HepG2 (cell line): ENCODE results near the gene PPP2R5B. TPM values are rescaled to one million over a fixed set of nuclear protein-coding genes. Genes with fewer than 3 reads are reported as not detected.

ENCODE experiments used
- AGO2 ChIP-seq: fragments of 200-400 bp; formaldehyde crosslinking; optimal IDR thresholded peaks from 2 replicates; pipeline ENCODE3; 2017; ENCODE audit warnings: mild to moderate bottlenecking, low read depth, low read length, moderate library complexity
- ARHGAP35 ChIP-seq: sonication (generic); formaldehyde crosslinking; IDR thresholded peaks from 2 replicates; pipeline ENCODE4 v1.9.0; 2022; ENCODE audit warnings: mild to moderate bottlenecking, inconsistent platforms, moderate library complexity, missing genetic modification reagents, borderline replicate concordance
- ARID5B ChIP-seq: IDR thresholded peaks from 2 replicates; pipeline ENCODE4 v1.4.0; 2020; ENCODE audit warnings: mild to moderate bottlenecking, missing genetic modification reagents
- DPF2 ChIP-seq: sonication (generic); formaldehyde crosslinking; IDR thresholded peaks from 2 replicates; pipeline ENCODE4 v1.4.0; 2020; ENCODE audit warnings: mild to moderate bottlenecking, low read depth, missing genetic modification reagents, borderline replicate concordance
- ELK4 ChIP-seq: sonication (generic); formaldehyde crosslinking; IDR thresholded peaks from 2 replicates; pipeline ENCODE4 v1.9.0; 2021; ENCODE audit warnings: missing genetic modification reagents, borderline replicate concordance
- KDM4B ChIP-seq: sonication (generic); formaldehyde crosslinking; IDR thresholded peaks from 2 replicates; pipeline ENCODE4 v1.4.0; 2020; ENCODE audit warnings: missing genetic modification reagents
- RAD51 ChIP-seq: fragments of 450-650 bp; IDR thresholded peaks from 2 replicates; pipeline ENCODE4 v1.6.1; 2016; ENCODE audit warnings: borderline replicate concordance
- RBFOX2 ChIP-seq: fragments of 200-400 bp; formaldehyde crosslinking; IDR thresholded peaks from 2 replicates; pipeline ENCODE4 v1.6.1; 2017; ENCODE audit warnings: low read depth, mild to moderate bottlenecking, low read length
- RBM22 ChIP-seq: fragments of 200-400 bp; formaldehyde crosslinking; optimal IDR thresholded peaks from 2 replicates; pipeline ENCODE3; 2017; ENCODE audit warnings: mild to moderate bottlenecking, low read length, moderate library complexity
- RFX5 ChIP-seq: IDR thresholded peaks from 2 replicates; pipeline ENCODE4 v1.6.1; 2011; ENCODE audit warnings: low read depth, low read length, improper control_type of control experiment
- THYN1 ChIP-seq: sonication (generic); formaldehyde crosslinking; IDR thresholded peaks from 2 replicates; pipeline ENCODE4 v1.8.1; 2023; ENCODE audit warnings: low read depth, mild to moderate bottlenecking, moderate library complexity, missing genetic modification reagents, borderline replicate concordance
- ZBTB10 ChIP-seq: sonication (generic); formaldehyde crosslinking; IDR thresholded peaks from 2 replicates; pipeline ENCODE4 v1.4.0; 2020; ENCODE audit warnings: missing genetic modification reagents, borderline replicate concordance
- ZBTB42 ChIP-seq: sonication (generic); formaldehyde crosslinking; IDR thresholded peaks from 2 replicates; pipeline ENCODE4 v1.5.0; 2020; ENCODE audit warnings: mild to moderate bottlenecking, missing genetic modification reagents
- ZBTB7B ChIP-seq: sonication (generic); formaldehyde crosslinking; IDR thresholded peaks from 2 replicates; pipeline ENCODE4 v1.4.0; 2020; ENCODE audit warnings: missing genetic modification reagents
- ZFX ChIP-seq: sonication (generic); formaldehyde crosslinking; IDR thresholded peaks from 2 replicates; pipeline ENCODE4 v1.4.0; 2020; ENCODE audit warnings: mild to moderate bottlenecking, low read depth, missing genetic modification reagents, moderate library complexity
- ZNF160 ChIP-seq: sonication (generic); formaldehyde crosslinking; IDR thresholded peaks from 2 replicates; pipeline ENCODE4 v1.8.0; 2022; ENCODE audit warnings: mild to moderate bottlenecking, inconsistent platforms, missing genetic modification reagents
- ZNF331 ChIP-seq: sonication (generic); formaldehyde crosslinking; IDR thresholded peaks from 2 replicates; pipeline ENCODE4 v1.4.0; 2020; ENCODE audit warnings: missing genetic modification reagents
- polyA plus RNA-seq, 8 experiments: library from polyadenylated mRNA; depleted of rRNA in 3 of 8; stranded (reverse) in 7 of 8; unstranded in 1 of 8; fragments of >200 nt; fragmentation: Illumina TruSeq in 4 of 8; extraction: Trizol in 4 of 8; gene quantifications; 2 replicates each; pipeline versions ENCODE4 v1.2.1 to v1.2.3, GENCODE V29; 2011 to 2016; ENCODE audit warnings: low read depth in 4 of 8, missing spikeins in 1 of 8, mixed read lengths in 1 of 8; ENCODE audit not compliant: insufficient read depth in 1 of 8
- total RNA-seq, 5 experiments: library from RNA; depleted of rRNA; stranded (reverse); fragments of >200 nt; fragmentation: Illumina TruSeq; extraction: Trizol; gene quantifications; 2 replicates each; pipeline ENCODE4 v1.2.3, GENCODE V29; 2016; ENCODE audit warnings: low read depth in 1 of 5
- TF ChIP-seq, protein P1 (sequence below): sonication (generic); formaldehyde crosslinking; IDR thresholded peaks from 2 replicates; pipeline ENCODE4 v1.4.0; 2020; ENCODE audit warnings: mild to moderate bottlenecking, missing genetic modification reagents

PPP2R5B gene
- total and polyA plus RNA-seq, 2 of the 13 experiments (the other 11 are each of a cell fraction or from before 2014, with no cell fraction given): 2.3 to 8.3 TPM

GRCh38 chr11:64891215-64891848 is 33.2 kb upstream of the PPP2R5B start (continued):
- TF ChIP-seq, protein P1, sequence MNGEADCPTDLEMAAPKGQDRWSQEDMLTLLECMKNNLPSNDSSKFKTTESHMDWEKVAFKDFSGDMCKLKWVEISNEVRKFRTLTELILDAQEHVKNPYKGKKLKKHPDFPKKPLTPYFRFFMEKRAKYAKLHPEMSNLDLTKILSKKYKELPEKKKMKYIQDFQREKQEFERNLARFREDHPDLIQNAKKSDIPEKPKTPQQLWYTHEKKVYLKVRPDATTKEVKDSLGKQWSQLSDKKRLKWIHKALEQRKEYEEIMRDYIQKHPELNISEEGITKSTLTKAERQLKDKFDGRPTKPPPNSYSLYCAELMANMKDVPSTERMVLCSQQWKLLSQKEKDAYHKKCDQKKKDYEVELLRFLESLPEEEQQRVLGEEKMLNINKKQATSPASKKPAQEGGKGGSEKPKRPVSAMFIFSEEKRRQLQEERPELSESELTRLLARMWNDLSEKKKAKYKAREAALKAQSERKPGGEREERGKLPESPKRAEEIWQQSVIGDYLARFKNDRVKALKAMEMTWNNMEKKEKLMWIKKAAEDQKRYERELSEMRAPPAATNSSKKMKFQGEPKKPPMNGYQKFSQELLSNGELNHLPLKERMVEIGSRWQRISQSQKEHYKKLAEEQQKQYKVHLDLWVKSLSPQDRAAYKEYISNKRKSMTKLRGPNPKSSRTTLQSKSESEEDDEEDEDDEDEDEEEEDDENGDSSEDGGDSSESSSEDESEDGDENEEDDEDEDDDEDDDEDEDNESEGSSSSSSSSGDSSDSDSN (CRISPR knock-in tag): peak; percentile 41; the same call in 1 of the 2 replicates
- 0 out of 2 replicates have a peak, but pooled peaks have one; percentile 20 for TF ChIP-seq ARID5B (CRISPR knock-in tag)
- no peak for TF ChIP-seq RAD51
- TF ChIP-seq RFX5: no peak
- TF ChIP-seq ZNF160 (CRISPR knock-in tag): no peak
- TF ChIP-seq ZBTB10 (CRISPR knock-in tag): 0 out of 2 replicates have a peak, but pooled peaks have one; percentile 32
- no peak for TF ChIP-seq ZNF331 (CRISPR knock-in tag)
- TF ChIP-seq KDM4B (CRISPR knock-in tag): no peak
- TF ChIP-seq DPF2 (CRISPR knock-in tag): no peak
- TF ChIP-seq ELK4 (CRISPR knock-in tag): no peak
- no peak for TF ChIP-seq ARHGAP35
- peak; percentile 66 for TF ChIP-seq RBFOX2
- no peak for TF ChIP-seq RBM22
- no peak for TF ChIP-seq ZBTB42 (CRISPR knock-in tag)
- peak; percentile 83 for TF ChIP-seq AGO2
- no peak for TF ChIP-seq ZBTB7B (CRISPR knock-in tag)
- peak; percentile 38; the same call in 1 of the 2 replicates for TF ChIP-seq ZFX (CRISPR knock-in tag)
- no peak for TF ChIP-seq THYN1 (CRISPR knock-in tag)
